Right ventricle myocardium superior (tissue), 1 donor: ENCODE measurements around the gene NRXN2. TPM values are rescaled to one million over a fixed set of nuclear protein-coding genes. Genes with fewer than 3 reads are reported as not detected.

Source experiments
- ATAC-seq: fragments of 200-7000 bp; cut with Tn5 transposase; one replicate; pipeline ENCODE4 v1.9.1; 2020; ENCODE audit warnings: mild to moderate bottlenecking; ENCODE audit not compliant: poor library complexity
- DNase-seq: peaks from one replicate; pipeline ENCODE4 v3.0.0-alpha.2; 2020
- intact Hi-C: fragments of 100-400 bp; cut with DNase I; formaldehyde crosslinking; loops from one replicate; pipeline ENCODE4 v1.11.2; 2022
- total RNA-seq: library from RNA; stranded (reverse); fragmentation: NEBNext Ultra II Directional; extraction: Animal tissue kit (Norgen Biotek cat#: 25700); gene quantifications from one replicate; pipeline ENCODE4 v1.2.1, GENCODE V29; 2021
- donor health status: DM: no; HTN: yes; CAD: no; lungs with severe emphysema.

Gene NRXN2
- total RNA-seq, 1 donor from 2014 or later: 0.86 TPM

- intact Hi-C loops: no loop called here
- peak; percentile 85 for ATAC-seq
- peak; percentile 92 for DNase-seq
Observed at GRCh38 chr11:64759722-64760719, 37.0 kb upstream of the NRXN2 start, which contains the start of gene PYGM. Gene PYGM (minus strand): TSS chr11:64759974. CDS start chr11:64759898, 76 bp downstream.

GRCh38 chr11:64759131-64759721 lies 36.2 kb upstream of the NRXN2 start:
- DNase-seq: peak; percentile 62
- intact Hi-C loops: no loop called here
- ATAC-seq: peak; percentile 25

- DNase-seq (peak; percentile 30), ATAC-seq (peak; percentile 1)
- intact Hi-C loops: no loop called here
Observed at GRCh38 chr11:64758330-64759079, 35.5 kb upstream of the NRXN2 start.

GRCh38 chr11:64757549-64758329 lies 34.7 kb upstream of the NRXN2 start:
- ATAC-seq (no peak), DNase-seq (peak; percentile 38)
- intact Hi-C loops: no loop called here

- ATAC-seq (no peak), DNase-seq (peak; percentile 29)
- intact Hi-C loops: no loop called here
Observed at GRCh38 chr11:64755681-64756361, 32.8 kb upstream of the NRXN2 start.

GRCh38 chr11:64754919-64755662 lies 32.1 kb upstream of the NRXN2 start:
- intact Hi-C loops: no loop called here

GRCh38 chr11:64754124-64754918 lies 31.3 kb upstream of the NRXN2 start:
- intact Hi-C loops: no loop called here
- DNase-seq (peak; percentile 18), ATAC-seq (no peak)

More at GRCh38 chr11:64754919-64755662, 32.1 kb upstream of the NRXN2 start:
- DNase-seq: peak; percentile 41
- no peak for ATAC-seq

- intact Hi-C loops: no loop called here
- ATAC-seq (no peak), DNase-seq (peak; percentile 34)
Observed at GRCh38 chr11:64753380-64754123, 30.6 kb upstream of the NRXN2 start.

GRCh38 chr11:64753019-64753379 lies 30.0 kb upstream of the NRXN2 start:
- intact Hi-C loops: no loop called here
- DNase-seq (peak; percentile 27), ATAC-seq (no peak)

GRCh38 chr11:64752175-64752970 lies 29.4 kb upstream of the NRXN2 start:
- peak; percentile 20 for DNase-seq

GRCh38 chr11:64751580-64751979 lies 28.6 kb upstream of the NRXN2 start:
- DNase-seq: no peak
- no peak for ATAC-seq
- intact Hi-C loops: no loop called here

More at GRCh38 chr11:64752175-64752970, 29.4 kb upstream of the NRXN2 start:
- ATAC-seq: no peak
- intact Hi-C loops: no loop called here

- DNase-seq: peak; percentile 10
- ATAC-seq: no peak
- intact Hi-C loops: no loop called here
Observed at GRCh38 chr11:64751136-64751535, 28.1 kb upstream of the NRXN2 start.

GRCh38 chr11:64750361-64751054 lies 27.5 kb upstream of the NRXN2 start:
- ATAC-seq: no peak
- intact Hi-C loops: no loop called here
- DNase-seq: no peak

DNA sequence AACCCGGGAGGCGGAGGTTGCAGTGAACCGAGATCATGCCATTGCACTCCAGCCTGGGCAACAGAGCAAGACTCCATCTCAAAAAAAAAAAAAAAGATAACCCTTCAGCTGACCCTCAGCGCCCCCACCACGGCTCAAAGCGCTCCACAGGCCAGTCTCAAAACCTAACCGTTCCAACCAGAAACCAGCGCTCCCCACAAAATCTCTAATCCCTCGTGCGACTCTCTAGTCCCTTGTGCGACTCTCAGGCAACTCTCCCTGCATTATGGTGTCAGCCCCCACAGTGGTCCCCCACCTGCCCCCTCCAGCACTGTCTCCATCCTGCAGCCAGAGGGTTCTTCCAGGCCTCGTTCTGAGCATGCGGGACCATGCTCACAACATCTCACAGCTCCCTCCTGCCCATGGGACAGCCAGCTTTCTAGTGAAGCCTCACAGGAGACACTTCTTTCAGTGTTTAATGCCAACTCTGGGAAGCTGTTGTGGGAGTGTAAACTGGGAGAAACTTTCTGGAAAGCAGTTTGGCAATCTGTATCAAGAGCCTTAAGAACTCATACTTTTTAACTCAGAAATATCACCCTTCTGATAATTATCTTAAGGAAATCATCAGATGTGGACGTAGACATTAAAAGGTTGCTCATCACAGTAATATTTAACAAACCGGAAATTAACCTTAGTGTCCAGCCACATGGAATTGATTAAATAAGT lies 25.1 kb upstream of the NRXN2 start:
- ATAC-seq (no peak), DNase-seq (peak; percentile 12)
- intact Hi-C loops: no loop called here
